Hepatocyte (in vitro differentiated cells): ENCODE results near the gene PLCL2.

Source experiments
- CTCF ChIP-seq: fragments of 200-600 bp; sonication (generic); IDR thresholded peaks from 2 replicates; pipeline ENCODE4 v1.5.1; 2016; ENCODE audit warnings: antibody characterized with exemption, mild to moderate bottlenecking; ENCODE audit not compliant: poor library complexity
- EZH2 ChIP-seq: fragments of 200-600 bp; sonication (generic); IDR thresholded peaks from 2 replicates; pipeline ENCODE4 v1.6.1; 2016; ENCODE audit warnings: antibody characterized with exemption, mild to moderate bottlenecking, borderline replicate concordance

- TF ChIP-seq CTCF, result peak; percentile 72
- no peak for TF ChIP-seq EZH2
Measured at GRCh38 chr3:17032407-17033034, 147.8 kb downstream of the PLCL2 start.
